Measurements from ENCODE around the gene CADPS2.

The CADPS2 gene

GRCh38 chr7:122525355-122525754 is 360.9 kb downstream of the CADPS2 start:
- no peak overlapping the region for H3K4me3 ChIP-seq (replicated peaks; ENCODE audit: low read depth, low read length)
- TF ChIP-seq CTCF (IDR thresholded peaks at IDR 0.05; ENCODE audit: low read length, missing control alignments) = no peak
- no peak for DNase-seq (ENCODE audit: low read depth)

- no peak for DNase-seq (ENCODE audit: low read depth)
- no peak overlapping the region for H3K4me3 ChIP-seq (replicated peaks; ENCODE audit: low read depth, low read length)
- TF ChIP-seq CTCF (IDR thresholded peaks at IDR 0.05; ENCODE audit: low read length, missing control alignments) = no peak
Measured at GRCh38 chr7:122521767-122522166, 364.5 kb downstream of the CADPS2 start.

GRCh38 chr7:122520971-122521555 is 365.2 kb downstream of the CADPS2 start:
- DNase-seq (ENCODE audit: low read depth) = no peak
- TF ChIP-seq CTCF (IDR thresholded peaks at IDR 0.05; ENCODE audit: low read length, missing control alignments) = no peak

GRCh38 chr7:122518488-122518887 is 367.8 kb downstream of the CADPS2 start:
- no peak overlapping the region for H3K4me3 ChIP-seq (replicated peaks; ENCODE audit: low read depth, low read length)
- TF ChIP-seq CTCF (IDR thresholded peaks at IDR 0.05; ENCODE audit: low read length, missing control alignments) = no peak
- no peak for DNase-seq (ENCODE audit: low read depth)

More at GRCh38 chr7:122520971-122521555, 365.2 kb downstream of the CADPS2 start:
- H3K4me3 ChIP-seq (replicated peaks; ENCODE audit: low read depth, low read length) = no peak overlapping the region

- no peak for TF ChIP-seq CTCF (IDR thresholded peaks at IDR 0.05; ENCODE audit: low read length, missing control alignments)
- H3K4me3 ChIP-seq (replicated peaks; ENCODE audit: low read depth, low read length) = no peak overlapping the region
- no peak for DNase-seq (ENCODE audit: low read depth)
Measured at GRCh38 chr7:122517576-122517975, 368.7 kb downstream of the CADPS2 start.

GRCh38 chr7:122515404-122515803 is 370.9 kb downstream of the CADPS2 start:
- no peak for DNase-seq (ENCODE audit: low read depth)
- TF ChIP-seq CTCF (IDR thresholded peaks at IDR 0.05; ENCODE audit: low read length, missing control alignments) = no peak
- no peak overlapping the region for H3K4me3 ChIP-seq (replicated peaks; ENCODE audit: low read depth, low read length)

GRCh38 chr7:122511268-122511667 is 375.0 kb downstream of the CADPS2 start:
- no peak for TF ChIP-seq CTCF (IDR thresholded peaks at IDR 0.05; ENCODE audit: low read length, missing control alignments)
- DNase-seq (ENCODE audit: low read depth) = no peak
- H3K4me3 ChIP-seq (replicated peaks; ENCODE audit: low read depth, low read length) = no peak overlapping the region

Data from fibroblast of pulmonary artery (primary cell).